HG03097 (cell line): ENCODE measurements around the gene LRP5.
"Not testable (repeated sequence)": the region's sequence is repeated elsewhere in the genome, so short reads cannot be mapped to it uniquely, and the experiment has no call there.

Source experiments
- ATAC-seq: cut with Tn5 transposase; IDR thresholded peaks from one replicate; pipeline ENCODE4 v1.9.1; 2021; ENCODE audit not compliant: unreplicated experiment, low FRiP score

Gene LRP5

GRCh38 chr11:68382358-68382998, 70.1 kb downstream of the LRP5 start:
- ATAC-seq, result no peak

- ATAC-seq, result no peak
These were observed 71.6 kb downstream of the LRP5 start for GRCh38 chr11:68383976-68384501.

GRCh38 chr11:68384530-68385081, 72.2 kb downstream of the LRP5 start:
- ATAC-seq, result no peak

- no peak for ATAC-seq
These were observed 72.7 kb downstream of the LRP5 start for GRCh38 chr11:68385128-68385527.

- ATAC-seq, result no peak
These were observed 74.1 kb downstream of the LRP5 start for GRCh38 chr11:68386331-68386978.

- ATAC-seq, result no peak
These were observed 75.4 kb downstream of the LRP5 start for GRCh38 chr11:68387840-68388239.

- ATAC-seq, result no peak
These were observed 76.3 kb downstream of the LRP5 start for GRCh38 chr11:68388595-68389198.

- ATAC-seq, result no peak
These were observed 77.9 kb downstream of the LRP5 start for GRCh38 chr11:68390315-68390714.

- ATAC-seq, result no peak
These were observed 80.4 kb downstream of the LRP5 start for GRCh38 chr11:68392822-68393221.

- ATAC-seq, result no peak
These were observed 84.1 kb downstream of the LRP5 start for GRCh38 chr11:68396516-68396915.

- no peak for ATAC-seq
These were observed 84.9 kb downstream of the LRP5 start for GRCh38 chr11:68397256-68397655.

- ATAC-seq, result no peak
These were observed 86.8 kb downstream of the LRP5 start for GRCh38 chr11:68398995-68399851.

- ATAC-seq, result no peak
These were observed 87.5 kb downstream of the LRP5 start for GRCh38 chr11:68399916-68400315.

GRCh38 chr11:68400584-68400983, 88.2 kb downstream of the LRP5 start:
- ATAC-seq, result not testable (repeated sequence)

- ATAC-seq, result no peak
These were observed 89.5 kb downstream of the LRP5 start for GRCh38 chr11:68401856-68402255.

- no peak for ATAC-seq
These were observed 90.1 kb downstream of the LRP5 start for GRCh38 chr11:68402355-68403031.

GRCh38 chr11:68403424-68403823, 91.0 kb downstream of the LRP5 start:
- no peak for ATAC-seq

GRCh38 chr11:68403831-68404230, 91.4 kb downstream of the LRP5 start:
- no peak for ATAC-seq

GRCh38 chr11:68406324-68407313, 94.2 kb downstream of the LRP5 start:
- ATAC-seq, result no peak
